Sciatic nerve (tissue), 2 donors: ENCODE results near the gene FAM131A. TPM values are rescaled to one million over a fixed set of nuclear protein-coding genes. Genes with fewer than 3 reads are reported as not detected.

ENCODE experiments used
- ATAC-seq: fragments of 200-7000 bp; cut with Tn5 transposase; one replicate; pipeline ENCODE4 v1.9.1; 2020; ENCODE audit warnings: mild to moderate bottlenecking, moderate library complexity
- DNase-seq: peaks from one replicate; pipeline ENCODE4 v3.0.0-alpha.2; 2020; ENCODE audit warnings: low spot score
- intact Hi-C: fragments of 100-400 bp; cut with DNase I; formaldehyde crosslinking; loops from one replicate; pipeline ENCODE4 v1.14.2; 2022
- total RNA-seq: library from RNA; stranded (reverse); fragmentation: NEBNext Ultra II Directional; extraction: Animal tissue kit (Norgen Biotek cat#: 25700); gene quantifications from one replicate; pipeline ENCODE4 v1.2.1, GENCODE V29; 2021
- donor health status: DM: no; HTN: no; CAD: no.
- donor health status: DM: no; HTN: no; CAD: no.

The FAM131A gene
- total RNA-seq, 1 donor from 2014 or later: 22.6 TPM

- ATAC-seq (no peak), DNase-seq (no peak)
- intact Hi-C loops: no loop called here
Observed at GRCh38 chr3:184315871-184316661, 21.3 kb upstream of the FAM131A start.

DNA sequence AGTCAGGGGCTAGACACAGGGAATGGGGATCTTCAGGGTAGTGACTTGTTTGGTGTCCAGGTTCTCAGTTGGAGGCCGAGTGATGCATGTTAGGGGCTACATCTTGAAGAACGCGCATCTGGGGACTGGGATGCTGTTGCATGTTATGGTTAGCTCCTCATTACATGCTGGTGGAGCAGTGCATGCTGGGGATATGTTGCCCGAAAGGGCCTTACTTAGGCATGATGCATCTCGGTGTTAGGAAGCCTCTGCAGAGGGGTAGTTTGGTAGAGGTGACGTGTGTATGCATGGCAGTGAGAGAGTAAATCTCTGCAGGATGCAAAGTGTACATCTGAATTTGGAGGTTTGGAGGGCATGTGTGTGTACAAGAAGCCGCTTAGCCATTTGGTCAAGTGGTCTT is 20.6 kb upstream of the FAM131A start:
- intact Hi-C loops: no loop called here

GRCh38 chr3:184317201-184317600 is 20.2 kb upstream of the FAM131A start:
- no peak for ATAC-seq
- DNase-seq: no peak
- intact Hi-C loops: no loop called here

More for the DNA sequence above, 20.6 kb upstream of the FAM131A start:
- ATAC-seq (no peak), DNase-seq (no peak)

- ATAC-seq: peak; percentile 94
- intact Hi-C loops: no loop called here
- peak; percentile 98 for DNase-seq
Observed at GRCh38 chr3:184320104-184320445, 17.3 kb upstream of the FAM131A start.

DNA sequence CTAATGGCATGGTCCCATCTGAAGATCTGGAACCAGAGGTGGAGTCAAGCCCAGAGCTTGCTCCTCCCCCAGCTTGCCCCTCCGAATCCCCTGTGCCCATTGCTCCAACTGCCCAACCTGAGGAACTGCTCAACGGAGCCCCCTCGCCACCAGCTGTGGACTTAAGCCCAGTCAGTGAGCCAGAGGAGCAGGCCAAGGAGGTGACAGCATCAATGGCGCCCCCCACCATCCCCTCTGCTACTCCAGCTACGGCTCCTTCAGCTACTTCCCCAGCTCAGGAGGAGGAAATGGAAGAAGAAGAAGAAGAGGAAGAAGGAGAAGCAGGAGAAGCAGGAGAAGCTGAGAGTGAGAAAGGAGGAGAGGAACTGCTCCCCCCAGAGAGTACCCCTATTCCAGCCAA is 15.7 kb upstream of the FAM131A start:
- no peak for DNase-seq
- ATAC-seq: no peak
- intact Hi-C loops: no loop called here

GRCh38 chr3:184322731-184323487 is 14.5 kb upstream of the FAM131A start:
- peak; percentile 68 for ATAC-seq
- no peak for DNase-seq
- intact Hi-C loops: no loop called here

DNA sequence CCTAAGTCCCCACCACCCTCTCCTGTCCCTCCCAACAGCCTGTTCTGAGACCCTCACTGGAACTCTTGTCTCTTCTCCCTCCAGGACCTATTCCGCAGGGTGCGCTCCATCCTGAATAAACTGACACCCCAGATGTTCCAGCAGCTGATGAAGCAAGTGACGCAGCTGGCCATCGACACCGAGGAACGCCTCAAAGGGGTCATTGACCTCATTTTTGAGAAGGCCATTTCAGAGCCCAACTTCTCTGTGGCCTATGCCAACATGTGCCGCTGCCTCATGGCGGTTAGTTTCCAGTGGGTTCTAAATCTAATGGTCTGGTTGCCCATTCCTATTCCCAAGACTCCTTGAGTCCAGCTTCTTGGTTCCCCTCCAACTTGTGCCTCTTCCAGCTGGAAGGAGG is 13.7 kb upstream of the FAM131A start:
- ATAC-seq: peak; percentile 36
- no peak for DNase-seq
- intact Hi-C loops: no loop called here

- ATAC-seq (no peak), DNase-seq (no peak)
- intact Hi-C loops: no loop called here
Observed at GRCh38 chr3:184325269-184325668, 12.1 kb upstream of the FAM131A start.

- intact Hi-C loops: no loop called here
- ATAC-seq (no peak), DNase-seq (no peak)
Observed at GRCh38 chr3:184325715-184326369, 11.6 kb upstream of the FAM131A start.

GRCh38 chr3:184327171-184327570 is 10.2 kb upstream of the FAM131A start:
- ATAC-seq (no peak), DNase-seq (no peak)
- intact Hi-C loops: no loop called here

GRCh38 chr3:184328516-184328915 is 8.9 kb upstream of the FAM131A start:
- ATAC-seq: no peak
- intact Hi-C loops: no loop called here
- no peak for DNase-seq

DNA sequence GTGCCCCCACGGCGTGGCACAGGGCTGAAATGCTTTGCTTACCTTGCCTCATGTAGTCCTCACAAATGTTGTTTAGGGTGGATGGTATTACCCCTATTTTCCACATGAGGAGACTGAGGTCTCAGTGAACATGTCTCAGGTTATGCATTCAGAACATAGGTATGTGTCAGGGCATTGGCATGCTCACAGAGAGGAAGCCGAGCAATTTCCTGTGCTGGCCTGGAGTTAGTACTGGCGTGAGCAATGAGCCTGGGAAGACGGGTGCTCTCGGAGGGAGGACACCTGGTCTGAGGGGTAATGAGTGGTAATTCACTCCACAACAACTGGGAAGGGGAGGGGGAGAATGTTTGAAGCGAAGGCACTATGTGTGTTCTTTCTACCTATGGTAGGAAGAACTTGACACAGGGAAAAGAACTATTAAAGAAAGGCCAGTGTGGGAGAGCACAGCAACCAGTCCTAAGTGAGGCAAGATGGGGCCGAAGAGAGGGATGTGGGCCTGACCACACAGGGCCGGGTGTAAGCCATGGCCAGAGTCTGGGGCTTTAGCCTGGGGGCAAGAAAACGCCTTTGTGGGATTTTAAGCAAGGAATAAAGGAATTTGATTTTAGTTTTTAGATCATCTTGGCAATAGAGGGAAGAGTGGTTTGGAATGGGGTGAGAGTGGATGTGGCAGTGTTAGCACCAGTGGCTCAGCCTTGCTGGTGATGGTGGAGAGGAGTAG is 4.9 kb upstream of the FAM131A start:
- DNase-seq (no peak), ATAC-seq (no peak)
- intact Hi-C loops: no loop called here

DNA sequence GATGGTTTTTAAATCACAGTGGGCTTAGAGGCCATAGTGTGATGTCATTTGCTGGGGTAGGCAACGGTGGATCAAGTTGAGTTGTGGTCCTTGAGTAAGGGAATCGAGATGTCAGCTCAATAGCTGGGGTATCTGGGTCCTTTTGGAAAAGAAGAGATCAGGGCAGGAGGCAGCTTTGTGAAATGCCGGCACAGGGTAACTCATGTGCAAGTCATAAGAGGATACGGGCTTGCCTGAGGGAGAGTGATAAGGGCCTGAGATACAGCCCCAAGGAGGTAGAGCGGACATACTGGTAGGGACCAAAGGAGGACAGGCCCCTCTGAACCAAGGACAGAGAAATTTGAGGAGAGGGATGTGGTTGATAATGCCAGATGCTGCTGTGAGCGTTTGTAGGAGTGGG is 4.2 kb upstream of the FAM131A start:
- intact Hi-C loops: no loop called here
- DNase-seq (no peak), ATAC-seq (no peak)

- no peak for DNase-seq
- ATAC-seq: no peak
- intact Hi-C loops: no loop called here
Observed at GRCh38 chr3:184333700-184334099, 3.7 kb upstream of the FAM131A start.

- intact Hi-C loops: no loop called here
- no peak for DNase-seq
- ATAC-seq: no peak
Observed at GRCh38 chr3:184334470-184335158, 2.8 kb upstream of the FAM131A start.

DNA sequence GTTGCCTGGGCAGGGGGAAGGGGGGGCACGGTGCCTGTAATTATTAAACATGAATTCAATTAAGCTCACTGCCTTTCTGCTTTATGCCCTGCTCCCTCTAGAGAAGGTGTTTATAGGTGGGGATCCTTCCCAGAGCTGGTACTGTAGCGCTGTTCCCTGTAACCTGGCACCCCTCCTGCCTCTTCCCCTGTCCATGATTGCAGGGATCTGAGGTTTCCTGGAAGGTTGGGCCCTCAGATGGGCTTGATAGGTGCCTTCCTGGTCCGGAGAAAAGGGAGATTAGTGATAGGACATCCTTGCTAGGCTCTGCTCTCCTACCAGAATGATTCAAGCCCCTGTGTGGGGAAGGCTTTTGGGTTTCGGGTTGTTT is 2.1 kb upstream of the FAM131A start:
- ATAC-seq: peak; percentile 0
- DNase-seq: no peak
- intact Hi-C loops: no loop called here

- intact Hi-C loops: no loop called here
- ATAC-seq: peak; percentile 80
- peak; percentile 95 for DNase-seq
Observed at GRCh38 chr3:184335661-184336546, 1.5 kb upstream of the FAM131A start.
